Esophagus mucosa (tissue), 1 donor: ENCODE results near the gene KLHL30. TPM values are rescaled to one million over a fixed set of nuclear protein-coding genes. Genes with fewer than 3 reads are reported as not detected.
A peak's percentile ranks its signal among the peaks of the same experiment; 100 is the strongest.

Experiments used
- ATAC-seq: fragments of 200-7000 bp; cut with Tn5 transposase; one replicate; pipeline ENCODE4 v1.9.1; 2020
- total RNA-seq: library from RNA; stranded (reverse); gene quantifications from one replicate; pipeline ENCODE4 v1.2.4, GENCODE V29; 2023
- donor health status: DM: yes; HTN: yes; CAD: no.

The KLHL30 gene
- total RNA-seq, result 0.08 TPM

- ATAC-seq, result no peak
These were observed at the start of gene KLHL30 for GRCh38 chr2:238138331-238139195. Gene KLHL30 (plus strand): TSS chr2:238138668. CDS start chr2:238140755, 2,087 bp downstream.

- ATAC-seq, result no peak
These were observed 47.6 kb upstream of the KLHL30 start for GRCh38 chr2:238090887-238091286.

- no peak for ATAC-seq
These were observed 46.9 kb upstream of the KLHL30 start for GRCh38 chr2:238091436-238092060.

GRCh38 chr2:238092486-238093035 is 45.9 kb upstream of the KLHL30 start:
- ATAC-seq, result no peak

GRCh38 chr2:238093181-238094140 is 45.0 kb upstream of the KLHL30 start:
- ATAC-seq, result no peak

GRCh38 chr2:238094438-238095022 is 43.9 kb upstream of the KLHL30 start:
- no peak for ATAC-seq

GRCh38 chr2:238095143-238095542 is 43.3 kb upstream of the KLHL30 start:
- ATAC-seq, result no peak

GRCh38 chr2:238096311-238097011 is 42.0 kb upstream of the KLHL30 start:
- ATAC-seq, result no peak

- no peak for ATAC-seq
These were observed 41.1 kb upstream of the KLHL30 start for GRCh38 chr2:238097201-238097987.

GRCh38 chr2:238097988-238098871 is 40.2 kb upstream of the KLHL30 start:
- ATAC-seq, result peak; percentile 94

GRCh38 chr2:238098901-238099713 is 39.4 kb upstream of the KLHL30 start:
- peak; percentile 7 for ATAC-seq

GRCh38 chr2:238099714-238100048 is 38.8 kb upstream of the KLHL30 start:
- no peak for ATAC-seq

GRCh38 chr2:238100049-238100820 is 38.2 kb upstream of the KLHL30 start, which contains the start of gene ESPNL:
Gene ESPNL (plus strand): TSS chr2:238100340. CDS start chr2:238100420, 80 bp downstream.
- ATAC-seq, result no peak

GRCh38 chr2:238100821-238101771 is 37.4 kb upstream of the KLHL30 start:
- no peak for ATAC-seq

GRCh38 chr2:238101891-238102841 is 36.3 kb upstream of the KLHL30 start:
- no peak for ATAC-seq
